ENCODE results near the gene PIH1D1. TPM values are rescaled to one million over a fixed set of nuclear protein-coding genes. Genes with fewer than 3 reads are reported as not detected.

Gene PIH1D1
- total RNA-seq, 2 donors from 2014 or later = 55.8 to 61.5 TPM

GRCh38 chr19:49486232-49486631, 34.6 kb upstream of the PIH1D1 start:
- Histone ChIP-seq H3K4me1 (peaks cover 0 to 28% of the 10 kb centered on the region in 2 donors), H3K36me3 (peaks cover 26% of the 10 kb centered on the region), H3K27me3 (no peaks in the 10 kb centered on the region), H3K4me3 (no peak overlapping the region), H3K9me3 (no peaks in the 10 kb centered on the region), H3K27ac (no peak overlapping the region)
- DNase-seq (ENCODE audit: low spot score) = no peak
- TF ChIP-seq, protein P1, sequence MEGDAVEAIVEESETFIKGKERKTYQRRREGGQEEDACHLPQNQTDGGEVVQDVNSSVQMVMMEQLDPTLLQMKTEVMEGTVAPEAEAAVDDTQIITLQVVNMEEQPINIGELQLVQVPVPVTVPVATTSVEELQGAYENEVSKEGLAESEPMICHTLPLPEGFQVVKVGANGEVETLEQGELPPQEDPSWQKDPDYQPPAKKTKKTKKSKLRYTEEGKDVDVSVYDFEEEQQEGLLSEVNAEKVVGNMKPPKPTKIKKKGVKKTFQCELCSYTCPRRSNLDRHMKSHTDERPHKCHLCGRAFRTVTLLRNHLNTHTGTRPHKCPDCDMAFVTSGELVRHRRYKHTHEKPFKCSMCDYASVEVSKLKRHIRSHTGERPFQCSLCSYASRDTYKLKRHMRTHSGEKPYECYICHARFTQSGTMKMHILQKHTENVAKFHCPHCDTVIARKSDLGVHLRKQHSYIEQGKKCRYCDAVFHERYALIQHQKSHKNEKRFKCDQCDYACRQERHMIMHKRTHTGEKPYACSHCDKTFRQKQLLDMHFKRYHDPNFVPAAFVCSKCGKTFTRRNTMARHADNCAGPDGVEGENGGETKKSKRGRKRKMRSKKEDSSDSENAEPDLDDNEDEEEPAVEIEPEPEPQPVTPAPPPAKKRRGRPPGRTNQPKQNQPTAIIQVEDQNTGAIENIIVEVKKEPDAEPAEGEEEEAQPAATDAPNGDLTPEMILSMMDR (IDR thresholded peaks at IDR 0.05) = no peak

GRCh38 chr19:49481020-49481683, 29.5 kb upstream of the PIH1D1 start:
- Histone ChIP-seq H3K9me3 (no peaks in the 10 kb centered on the region), H3K4me1 (peaks cover 0 to 6% of the 10 kb centered on the region in 2 donors), H3K27me3 (no peaks in the 10 kb centered on the region), H3K27ac (no peak overlapping the region), H3K4me3 (no peak overlapping the region), H3K36me3 (no peaks in the 10 kb centered on the region)
- TF ChIP-seq, protein P1 (IDR thresholded peaks at IDR 0.05) = no peak
- no peak for DNase-seq (ENCODE audit: low spot score)

- peaks cover 0 to 9% of the 10 kb centered on the region in 2 donors for H3K4me1 ChIP-seq
- no peak overlapping the region for H3K27ac ChIP-seq
- no peak overlapping the region for H3K4me3 ChIP-seq
- H3K27me3 ChIP-seq = no peaks in the 10 kb centered on the region
- no peaks in the 10 kb centered on the region for H3K36me3 ChIP-seq
- no peak for DNase-seq (ENCODE audit: low spot score)
- H3K9me3 ChIP-seq = no peaks in the 10 kb centered on the region
- TF ChIP-seq, protein P1 (IDR thresholded peaks at IDR 0.05) = no peak
Measured at GRCh38 chr19:49479975-49480628, 28.5 kb upstream of the PIH1D1 start.

DNA sequence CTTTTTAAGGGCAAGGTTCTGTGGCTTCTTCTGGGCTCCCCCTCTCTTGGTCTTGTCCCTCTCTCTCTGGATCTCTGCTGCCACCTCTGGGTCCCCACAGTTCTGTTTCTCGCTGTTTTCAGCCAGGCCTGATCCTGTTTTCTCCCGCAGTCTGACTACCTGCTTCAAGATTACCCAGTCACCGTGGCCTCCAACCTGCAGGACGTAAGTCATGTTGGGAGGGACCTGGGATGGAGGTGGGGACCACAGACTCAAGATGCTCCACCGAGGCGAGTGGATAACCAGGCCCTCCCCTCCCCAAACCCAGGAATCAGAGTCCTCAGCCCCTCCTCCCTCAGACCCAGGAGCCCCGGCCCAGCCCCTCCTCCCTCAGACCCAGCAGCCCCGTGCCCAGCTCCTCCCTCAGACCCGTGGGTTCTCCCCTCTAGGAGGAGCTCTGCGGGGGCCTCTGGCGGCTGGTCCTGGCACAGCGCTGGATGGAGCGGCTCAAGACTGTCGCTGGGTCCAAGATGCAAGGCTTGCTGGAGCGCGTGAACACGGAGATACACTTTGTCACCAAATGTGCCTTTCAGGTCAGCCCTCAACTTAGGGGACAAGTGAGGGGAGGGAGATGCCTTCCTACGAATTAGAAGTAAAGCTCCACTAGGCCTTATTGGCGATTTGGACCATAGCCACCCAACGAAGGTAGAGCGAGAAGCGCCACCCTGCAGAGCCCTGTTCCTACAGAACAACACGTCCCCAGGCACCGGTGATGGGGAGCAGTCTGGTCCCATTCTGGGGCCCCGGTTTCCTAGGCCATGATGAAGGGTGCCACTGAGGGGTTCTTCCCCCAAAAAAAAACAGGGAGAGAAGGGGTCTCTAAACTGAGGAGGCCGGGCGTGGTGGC, 24.6 kb upstream of the PIH1D1 start:
- no peak for DNase-seq (ENCODE audit: low spot score)
- peaks cover 0 to 32% of the 10 kb centered on the region in 2 donors for H3K4me1 ChIP-seq
- no peaks in the 10 kb centered on the region for H3K27me3 ChIP-seq
- H3K4me3 ChIP-seq = no peak overlapping the region
- H3K27ac ChIP-seq = peak overlapping the region in 1 of 2 donors; percentile 39
- H3K9me3 ChIP-seq = no peaks in the 10 kb centered on the region
- no peaks in the 10 kb centered on the region for H3K36me3 ChIP-seq
- TF ChIP-seq, protein P1 (IDR thresholded peaks at IDR 0.05) = peak in 1 of 2 donors; percentile 49

DNA sequence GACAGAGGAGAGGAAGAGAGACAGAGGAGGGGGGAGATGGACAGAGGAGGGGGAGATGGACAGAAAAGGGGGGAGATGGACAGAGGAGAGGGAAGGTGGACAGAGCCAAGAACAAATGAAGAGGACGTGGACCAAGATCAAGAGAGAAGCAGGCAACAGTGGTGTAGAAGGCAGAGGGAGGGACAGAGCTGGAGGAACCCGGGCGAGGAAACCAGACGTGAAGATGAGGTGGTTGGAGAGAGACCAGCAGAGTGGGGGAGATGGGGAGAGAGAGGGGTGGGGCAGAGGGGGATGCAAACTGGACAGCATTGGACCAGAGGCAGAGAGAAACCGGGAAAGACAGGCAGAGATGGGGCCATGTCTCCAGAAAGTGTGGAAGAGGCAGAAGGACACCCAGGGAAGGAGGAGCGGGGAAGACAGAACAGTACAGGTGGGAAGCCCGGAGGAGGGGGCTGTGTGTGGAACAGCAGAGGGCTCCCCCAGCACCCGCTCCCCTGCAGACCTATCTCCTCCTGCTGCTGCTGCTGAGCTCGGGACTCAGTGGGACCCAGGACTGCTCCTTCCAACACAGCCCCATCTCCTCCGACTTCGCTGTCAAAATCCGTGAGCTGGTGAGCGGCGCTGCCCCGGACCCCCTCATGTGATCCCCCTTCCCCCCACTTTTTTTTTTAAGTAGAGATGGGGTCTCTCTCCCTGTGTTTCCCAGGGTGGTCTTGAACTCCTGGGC, 23.7 kb upstream of the PIH1D1 start:
- Histone ChIP-seq H3K4me1 (peaks cover 0 to 32% of the 10 kb centered on the region in 2 donors), H3K9me3 (no peaks in the 10 kb centered on the region), H3K27ac (peak overlapping the region; percentile 39 to 83), H3K4me3 (no peak overlapping the region), H3K36me3 (no peaks in the 10 kb centered on the region), H3K27me3 (no peaks in the 10 kb centered on the region)
- TF ChIP-seq, protein P1 (IDR thresholded peaks at IDR 0.05) = no peak
- no peak for DNase-seq (ENCODE audit: low spot score)
